ENCODE data around the gene GPR148. TPM values are rescaled to one million over a fixed set of nuclear protein-coding genes. Genes with fewer than 3 reads are reported as not detected.

GPR148 gene
- total RNA-seq, 1 experiment from 2014 or later, result not detected

DNA sequence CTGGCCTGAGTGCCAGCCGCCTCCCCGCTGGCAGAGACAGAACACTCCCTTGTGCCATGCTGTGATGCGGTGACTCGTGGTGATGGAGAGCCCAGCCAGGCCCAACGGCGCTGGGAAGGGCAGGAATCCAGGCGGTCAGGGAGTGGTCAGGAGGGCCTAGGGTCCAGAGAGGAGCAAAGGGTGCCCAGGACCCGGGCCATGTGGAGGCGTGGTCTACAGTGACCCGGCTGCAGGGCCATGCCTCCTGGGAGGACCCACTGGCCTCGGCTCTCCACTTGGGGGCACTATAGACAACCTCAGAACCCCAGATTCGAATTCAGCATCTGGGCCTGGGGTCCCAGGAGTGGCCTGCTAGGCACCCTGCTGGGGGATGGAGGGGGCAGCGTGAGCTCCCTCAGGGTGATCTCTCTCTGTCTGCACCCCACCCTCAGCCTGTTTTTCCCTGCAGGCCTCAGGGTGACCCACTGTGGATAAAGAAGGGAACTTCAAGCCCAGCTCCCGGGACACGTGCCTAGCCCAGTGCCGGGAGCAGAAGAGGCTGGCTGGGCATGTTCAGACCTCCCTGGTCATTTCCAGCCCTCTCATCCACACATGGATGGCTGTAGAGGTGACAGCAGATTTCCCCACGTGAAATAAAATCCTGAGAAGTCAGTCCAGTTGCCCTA, 39.5 kb downstream of the GPR148 start:
- no peaks in the 10 kb centered on the region for H3K79me2 ChIP-seq (ENCODE audit: insufficient read depth, low read length)
- H3K9me3 ChIP-seq (ENCODE audit: control insufficient read depth, low read depth, low read length), result no peaks in the 10 kb centered on the region
- no peak overlapping the region for H2BK15ac ChIP-seq (ENCODE audit: low read depth, low read length)
- H4K5ac ChIP-seq (ENCODE audit: insufficient read length, low read depth, low read length), result no peak overlapping the region
- no peak overlapping the region for H3K9ac ChIP-seq (ENCODE audit: extremely low read depth, insufficient read length, low read length)
- no peak overlapping the region for H3K27ac ChIP-seq (ENCODE audit: insufficient read length, low read depth, low read length)
- no peak overlapping the region for H2BK12ac ChIP-seq (ENCODE audit: insufficient read length, low read depth, low read length)
- H4K8ac ChIP-seq (replicated peaks; ENCODE audit: insufficient read length, low read depth, low read length), result no peak overlapping the region
- H3K27ac Mint-ChIP-seq, result no peak overlapping the region
- no peak overlapping the region for H4K91ac ChIP-seq (ENCODE audit: insufficient read length, low read depth, low read length)
- DNase-seq, result no peak
- H2BK120ac ChIP-seq (ENCODE audit: low read depth, low read length, poor library complexity, severe bottlenecking), result no peak overlapping the region
- no peak overlapping the region for H3T11ph ChIP-seq (ENCODE audit: low read length)
- no peak overlapping the region for H3K23ac ChIP-seq (ENCODE audit: insufficient read length, low read depth, low read length)
- no peak overlapping the region for H2AK5ac ChIP-seq (ENCODE audit: insufficient read length, low read length)
- peaks cover 7 to 13% of the 10 kb centered on the region in 2 experiments; a peak in 3 of 5 replicates for H3K9me3 Mint-ChIP-seq
- H3K14ac ChIP-seq (ENCODE audit: insufficient read depth, low read length), result no peak overlapping the region
- TF ChIP-seq, protein P1, sequence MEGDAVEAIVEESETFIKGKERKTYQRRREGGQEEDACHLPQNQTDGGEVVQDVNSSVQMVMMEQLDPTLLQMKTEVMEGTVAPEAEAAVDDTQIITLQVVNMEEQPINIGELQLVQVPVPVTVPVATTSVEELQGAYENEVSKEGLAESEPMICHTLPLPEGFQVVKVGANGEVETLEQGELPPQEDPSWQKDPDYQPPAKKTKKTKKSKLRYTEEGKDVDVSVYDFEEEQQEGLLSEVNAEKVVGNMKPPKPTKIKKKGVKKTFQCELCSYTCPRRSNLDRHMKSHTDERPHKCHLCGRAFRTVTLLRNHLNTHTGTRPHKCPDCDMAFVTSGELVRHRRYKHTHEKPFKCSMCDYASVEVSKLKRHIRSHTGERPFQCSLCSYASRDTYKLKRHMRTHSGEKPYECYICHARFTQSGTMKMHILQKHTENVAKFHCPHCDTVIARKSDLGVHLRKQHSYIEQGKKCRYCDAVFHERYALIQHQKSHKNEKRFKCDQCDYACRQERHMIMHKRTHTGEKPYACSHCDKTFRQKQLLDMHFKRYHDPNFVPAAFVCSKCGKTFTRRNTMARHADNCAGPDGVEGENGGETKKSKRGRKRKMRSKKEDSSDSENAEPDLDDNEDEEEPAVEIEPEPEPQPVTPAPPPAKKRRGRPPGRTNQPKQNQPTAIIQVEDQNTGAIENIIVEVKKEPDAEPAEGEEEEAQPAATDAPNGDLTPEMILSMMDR (conservative IDR thresholded peaks at IDR 0.05), result peak; percentile 54
- no peaks in the 10 kb centered on the region for H3K79me1 ChIP-seq (ENCODE audit: insufficient read depth, low read depth, low read length, poor library complexity, severe bottlenecking)
- H3K4me1 Mint-ChIP-seq, result peaks cover 0 to 6% of the 10 kb centered on the region in 2 experiments; a peak in 3 of 4 replicates
- no peaks in the 10 kb centered on the region for H3K23me2 ChIP-seq (ENCODE audit: insufficient read length, low read depth, low read length, poor library complexity, severe bottlenecking)
- H4K20me1 ChIP-seq (ENCODE audit: control insufficient read depth, insufficient read depth, insufficient read length), result no peaks in the 10 kb centered on the region
- H2AFZ ChIP-seq (ENCODE audit: low read length), result no peak overlapping the region
- H3K18ac ChIP-seq (ENCODE audit: insufficient read length, low read depth, low read length), result no peak overlapping the region
- no peak overlapping the region for H3K4me3 Mint-ChIP-seq
- H3K56ac ChIP-seq (ENCODE audit: insufficient read length, low read depth, low read length), result no peak overlapping the region
- WGBS (ENCODE audit: extremely low coverage, insufficient read length, low lambda C conversion rate), result no CpG with 5 or more reads among the region's 17 CpGs
- H3K4me2 ChIP-seq (ENCODE audit: insufficient read depth, insufficient read length, low read length), result no peak overlapping the region
- H3K27me3 Mint-ChIP-seq (ENCODE audit: low read depth), result no peaks in the 10 kb centered on the region
- H2BK5ac ChIP-seq (ENCODE audit: insufficient read length, low read length), result no peak overlapping the region
- no peak overlapping the region for H3K4ac ChIP-seq (ENCODE audit: low read depth, low read length)
- no peaks in the 10 kb centered on the region for H3K27me3 ChIP-seq (ENCODE audit: insufficient read depth, low read length)
- H2BK20ac ChIP-seq (ENCODE audit: low read depth, low read length, poor library complexity, severe bottlenecking), result no peak overlapping the region
- H3K36me3 Mint-ChIP-seq (ENCODE audit: insufficient read depth in 1 of 3, low read depth in 3 of 3), result peaks cover 0 to 9% (median 7%) of the 10 kb centered on the region in 3 experiments; a peak in 4 of 7 replicates
- H3K4me1 ChIP-seq (ENCODE audit: insufficient read depth, low read length), result no peaks in the 10 kb centered on the region

Measured in H9 (cell line).